HG02852 (cell line): ENCODE measurements around the gene TPD52L2.
"Not testable (repeated sequence)": the region's sequence is repeated elsewhere in the genome, so short reads cannot be mapped to it uniquely, and the experiment has no call there.

ENCODE experiments used
- ATAC-seq: cut with Tn5 transposase; IDR thresholded peaks from one replicate; pipeline ENCODE4 v1.9.1; 2021; ENCODE audit warnings: mild to moderate bottlenecking, moderate library complexity; ENCODE audit not compliant: unreplicated experiment

TPD52L2 gene

DNA sequence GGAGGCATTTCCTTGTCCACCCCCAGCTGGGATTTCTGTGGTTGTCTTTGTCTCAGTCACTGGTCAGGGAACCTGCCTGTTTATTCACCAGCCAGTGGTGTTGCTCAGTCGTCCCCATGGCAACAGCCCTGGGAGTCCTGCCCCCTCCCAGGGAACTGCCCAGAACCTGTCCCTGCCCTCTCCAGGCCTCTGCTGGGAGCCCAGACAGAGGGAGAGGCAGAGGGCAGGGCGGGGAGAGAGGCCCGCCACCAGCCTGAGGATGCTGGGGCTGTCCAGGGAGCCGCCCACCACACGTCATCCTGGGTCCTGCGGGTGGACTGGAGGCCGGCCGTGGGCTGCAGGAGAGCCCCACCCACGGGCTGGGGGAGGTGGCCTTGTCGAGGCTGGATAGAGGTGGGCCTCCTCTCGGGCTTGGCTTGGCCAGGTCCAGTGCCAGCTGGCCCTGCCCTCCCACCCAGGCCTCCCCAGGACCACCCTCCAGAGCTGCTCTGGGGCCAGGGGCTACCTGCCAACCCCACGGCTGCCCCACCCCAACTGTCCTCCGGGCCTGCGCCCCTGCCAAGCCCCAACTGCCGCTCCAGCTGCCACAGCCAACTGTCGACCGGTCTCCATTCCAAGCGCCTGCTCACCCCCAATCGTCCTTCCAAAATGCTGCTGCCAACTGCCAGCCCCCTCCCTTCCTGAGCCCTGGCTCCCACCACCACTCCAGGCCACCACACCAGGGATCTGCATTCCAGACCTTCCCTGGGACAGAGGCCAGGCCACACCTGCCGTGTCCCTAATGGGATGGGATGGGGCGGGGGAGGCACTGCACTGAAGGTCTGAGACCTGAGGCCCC, 29.8 kb upstream of the TPD52L2 start:
- ATAC-seq: no peak

DNA sequence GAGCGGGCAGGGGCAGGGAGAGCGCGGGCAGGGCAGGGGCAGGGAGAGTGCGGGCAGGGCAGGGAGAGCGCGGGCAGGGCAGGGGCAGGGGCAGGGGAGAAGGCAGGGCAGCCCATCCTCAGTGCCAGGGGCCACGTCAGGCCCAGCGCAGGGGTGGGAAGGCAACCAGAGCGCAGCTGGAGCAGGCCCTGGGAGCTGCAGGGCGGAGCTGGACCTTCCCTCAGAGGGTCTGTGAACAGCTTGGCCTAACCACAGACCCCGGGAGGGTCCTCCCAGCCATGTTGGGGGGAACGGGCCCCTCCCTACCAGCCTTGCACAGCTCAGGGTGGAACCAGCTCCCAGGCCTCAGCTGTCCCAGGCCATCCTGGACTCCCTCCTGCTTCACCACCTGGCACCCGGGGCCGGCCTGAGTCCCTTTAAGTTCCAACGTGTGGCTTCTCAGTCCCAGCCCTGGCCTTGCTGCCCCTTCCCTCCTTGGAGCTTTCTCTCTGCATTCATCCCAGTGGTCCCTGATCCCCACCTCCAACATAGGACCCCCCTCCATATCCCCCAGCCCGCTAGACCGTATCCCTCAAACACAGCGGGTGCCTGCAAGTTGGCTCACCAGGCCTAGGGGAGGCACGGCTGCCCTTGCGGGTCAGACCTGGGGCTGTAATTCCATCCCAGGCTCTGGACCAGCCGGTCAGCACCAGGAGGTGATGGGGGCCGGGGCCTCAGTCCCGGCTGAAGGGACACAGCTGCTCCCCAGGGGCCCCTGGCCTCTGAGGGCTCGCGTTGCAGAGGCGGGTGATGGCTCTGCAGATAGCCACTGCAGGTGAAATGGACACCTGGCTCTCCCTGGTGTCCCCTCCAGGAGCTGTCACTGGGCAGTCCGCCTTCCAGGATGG, 28.4 kb upstream of the TPD52L2 start:
- ATAC-seq: no peak

DNA sequence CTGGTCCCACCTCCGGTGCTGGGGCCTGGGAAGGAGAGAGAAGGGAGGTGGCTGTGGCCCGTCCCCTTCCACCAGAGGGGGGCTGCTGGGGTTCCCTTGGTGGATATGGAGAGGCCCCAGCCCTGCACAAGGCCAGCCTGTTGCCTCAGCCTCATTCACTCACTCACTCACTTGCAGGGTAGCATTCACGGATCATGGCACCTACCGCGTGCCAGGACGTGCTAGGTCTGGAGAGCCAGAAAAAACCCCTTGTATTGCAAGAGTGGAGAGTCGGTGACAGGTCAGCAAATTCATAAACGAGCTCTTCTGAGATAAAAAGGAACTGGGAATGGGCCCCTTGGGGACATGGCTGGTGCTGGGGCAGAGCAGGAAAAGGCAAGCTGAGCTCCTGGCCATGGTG, 27.6 kb upstream of the TPD52L2 start:
- no peak for ATAC-seq

DNA sequence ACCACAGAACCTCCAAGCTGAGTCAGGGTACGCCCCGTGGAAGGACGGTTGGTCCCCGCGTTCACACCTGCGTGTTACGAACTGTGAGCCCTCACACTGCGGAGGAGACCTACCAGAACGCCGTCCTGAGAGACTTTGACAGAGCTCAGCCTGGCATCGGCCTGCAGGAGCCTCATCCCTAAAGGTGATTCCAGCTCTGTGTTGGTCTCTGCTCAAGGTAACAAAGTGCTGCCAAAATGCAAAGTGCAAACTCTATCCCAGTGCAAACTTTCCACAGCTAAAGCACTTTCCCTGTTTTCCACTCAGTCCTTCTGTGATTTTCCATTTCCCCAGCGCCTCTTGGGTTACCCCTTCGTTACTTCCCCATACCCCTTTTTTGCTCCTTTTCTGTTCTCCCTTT, 25.4 kb upstream of the TPD52L2 start:
- ATAC-seq: no peak

DNA sequence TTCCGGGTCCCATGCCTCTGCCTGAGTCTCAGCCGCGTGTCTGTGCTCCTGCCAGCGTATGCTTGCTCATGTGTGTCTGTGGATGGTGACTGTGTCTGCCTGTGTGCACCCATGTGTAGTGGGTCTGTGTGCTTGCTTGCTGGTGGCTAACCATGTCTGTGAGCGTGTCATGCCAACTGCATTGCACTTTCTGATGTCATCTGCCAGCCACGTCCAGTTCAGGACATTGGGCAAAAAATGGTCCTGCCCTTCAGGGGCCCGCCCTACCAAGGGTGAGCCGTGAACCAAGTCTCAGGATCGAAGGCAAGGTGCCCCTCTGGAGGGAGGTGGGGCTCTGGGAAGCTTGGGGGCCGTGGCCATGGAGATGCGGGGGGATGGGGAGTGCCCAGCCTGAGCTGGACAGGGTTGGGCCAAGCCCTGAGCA, 24.7 kb upstream of the TPD52L2 start:
- ATAC-seq: no peak

DNA sequence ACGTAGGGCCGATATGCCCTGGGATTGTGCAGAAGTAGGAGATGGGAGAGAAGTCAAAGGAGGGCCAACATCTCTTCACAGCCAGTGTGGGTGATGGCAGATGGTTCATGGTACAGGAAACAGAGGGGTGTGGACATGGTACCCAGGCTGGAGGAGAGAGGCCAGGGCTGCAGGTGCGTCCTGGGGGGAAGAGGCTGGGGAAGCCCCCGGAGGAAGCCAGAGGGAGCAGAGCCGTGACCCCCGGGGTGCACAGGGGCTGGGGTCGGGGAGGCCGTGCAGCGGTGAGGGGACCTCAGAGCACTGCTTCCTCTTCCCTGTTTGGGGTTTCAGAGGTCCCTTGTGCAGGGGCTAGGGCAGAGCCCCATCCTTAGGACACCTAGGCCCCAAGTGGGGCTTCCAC, 22.8 kb upstream of the TPD52L2 start:
- ATAC-seq: no peak

DNA sequence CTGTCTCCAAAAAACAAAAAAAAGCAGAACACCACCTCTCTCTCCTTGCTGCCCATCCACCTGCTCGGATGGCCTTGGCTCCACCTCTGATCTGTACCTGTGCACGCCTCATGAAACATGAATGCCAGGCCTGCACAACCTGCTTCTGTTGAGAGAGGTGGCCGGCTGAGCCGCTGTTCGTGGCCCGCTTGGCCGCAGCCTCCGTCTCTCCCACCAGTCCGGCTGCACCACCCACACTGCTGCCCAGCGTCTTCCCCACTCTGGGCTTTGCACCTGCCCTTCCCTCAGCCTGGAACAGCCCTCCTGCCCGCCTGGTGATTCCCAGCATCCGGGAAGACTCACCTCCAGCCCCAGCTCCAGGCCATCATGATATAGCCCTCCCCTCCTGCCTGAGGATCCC, 21.8 kb upstream of the TPD52L2 start:
- no peak for ATAC-seq

DNA sequence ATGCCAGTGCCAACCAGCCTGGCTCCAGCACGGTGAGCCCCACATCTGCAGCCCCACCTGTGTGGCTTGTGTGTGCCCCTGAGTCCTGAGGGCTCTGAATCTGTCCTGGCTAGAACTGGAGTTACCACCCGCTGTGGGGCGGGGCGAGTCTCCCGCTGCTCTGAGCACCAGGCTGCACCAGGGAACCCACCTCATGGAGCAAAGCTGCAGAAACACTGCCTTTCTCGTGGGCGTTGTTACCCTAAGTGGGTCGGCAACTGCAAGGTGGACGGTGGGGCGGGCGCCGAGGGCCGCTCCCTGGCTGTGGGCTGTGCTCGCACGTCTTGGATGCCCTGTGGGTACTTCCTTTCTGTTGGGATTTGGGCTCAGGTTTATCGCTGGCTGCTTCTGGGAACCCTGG, 21.3 kb upstream of the TPD52L2 start:
- ATAC-seq: no peak

DNA sequence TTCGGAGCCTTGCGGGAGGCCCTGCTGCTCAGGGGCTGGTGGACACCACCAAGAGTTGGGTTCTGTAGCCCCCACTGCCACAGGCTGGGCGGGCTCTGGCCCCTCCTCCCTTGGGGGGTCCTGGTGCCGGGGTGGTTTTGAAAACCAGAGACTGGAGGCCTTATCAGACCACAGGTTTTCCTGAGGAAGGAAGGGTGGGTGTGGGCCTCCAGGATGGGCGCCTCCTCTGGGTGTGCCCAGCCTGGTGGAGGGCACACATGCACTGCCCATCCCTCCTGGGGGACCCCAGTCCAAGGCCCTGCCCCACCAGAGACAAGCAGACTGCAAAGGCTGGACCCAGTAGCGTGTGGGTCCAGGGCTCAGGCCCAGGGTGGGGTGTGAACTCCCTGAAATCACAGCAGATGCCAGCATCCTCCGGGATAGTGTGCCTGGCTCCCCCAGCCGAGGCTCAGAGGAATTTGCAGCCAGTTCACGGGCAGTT, 20.5 kb upstream of the TPD52L2 start:
- no peak for ATAC-seq

DNA sequence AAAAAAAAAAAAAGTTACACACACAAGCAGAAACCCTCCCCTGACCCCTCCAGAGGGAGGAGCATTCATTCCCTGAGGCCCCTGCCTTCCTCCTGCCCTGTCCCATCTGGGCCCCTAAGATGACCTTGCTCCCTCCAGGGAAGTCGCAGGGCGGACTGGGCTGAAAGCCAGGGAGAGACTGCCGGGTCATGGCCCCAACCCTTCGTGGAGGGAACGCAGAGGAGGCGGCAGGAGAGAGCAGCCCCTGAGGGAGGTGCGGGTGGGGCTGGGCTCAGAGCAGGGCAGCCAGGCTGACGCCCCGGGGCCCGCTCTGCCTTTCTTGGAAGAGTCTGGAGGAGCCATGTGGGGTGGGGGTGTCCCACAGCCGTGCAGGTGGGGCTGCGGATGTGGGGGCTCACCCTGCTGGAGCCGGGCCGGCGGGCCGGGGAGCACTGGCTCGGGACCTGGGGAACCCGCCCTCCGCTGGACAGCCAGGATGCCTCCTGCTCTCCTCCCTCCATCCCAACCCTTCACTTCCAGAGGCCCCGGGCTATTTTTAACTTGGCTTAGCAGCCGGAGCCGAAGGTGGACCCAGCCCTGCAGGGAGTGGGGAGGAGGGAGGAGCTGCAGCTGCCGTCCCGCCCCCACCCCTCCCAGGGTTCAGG, 18.8 kb upstream of the TPD52L2 start:
- no peak for ATAC-seq

DNA sequence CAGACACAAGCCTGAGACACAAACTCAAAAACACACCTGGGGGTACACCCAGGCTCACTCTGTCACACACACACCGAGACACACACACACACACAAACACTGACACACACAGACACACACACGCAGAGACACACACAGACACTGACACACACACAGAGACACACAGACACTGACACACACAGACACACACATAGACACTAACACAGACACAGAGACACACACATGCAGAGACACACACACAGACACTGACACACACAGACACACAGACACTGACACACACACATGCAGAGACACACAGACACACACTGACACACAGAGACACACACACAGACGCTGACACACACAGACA, 18.2 kb upstream of the TPD52L2 start:
- no peak for ATAC-seq

DNA sequence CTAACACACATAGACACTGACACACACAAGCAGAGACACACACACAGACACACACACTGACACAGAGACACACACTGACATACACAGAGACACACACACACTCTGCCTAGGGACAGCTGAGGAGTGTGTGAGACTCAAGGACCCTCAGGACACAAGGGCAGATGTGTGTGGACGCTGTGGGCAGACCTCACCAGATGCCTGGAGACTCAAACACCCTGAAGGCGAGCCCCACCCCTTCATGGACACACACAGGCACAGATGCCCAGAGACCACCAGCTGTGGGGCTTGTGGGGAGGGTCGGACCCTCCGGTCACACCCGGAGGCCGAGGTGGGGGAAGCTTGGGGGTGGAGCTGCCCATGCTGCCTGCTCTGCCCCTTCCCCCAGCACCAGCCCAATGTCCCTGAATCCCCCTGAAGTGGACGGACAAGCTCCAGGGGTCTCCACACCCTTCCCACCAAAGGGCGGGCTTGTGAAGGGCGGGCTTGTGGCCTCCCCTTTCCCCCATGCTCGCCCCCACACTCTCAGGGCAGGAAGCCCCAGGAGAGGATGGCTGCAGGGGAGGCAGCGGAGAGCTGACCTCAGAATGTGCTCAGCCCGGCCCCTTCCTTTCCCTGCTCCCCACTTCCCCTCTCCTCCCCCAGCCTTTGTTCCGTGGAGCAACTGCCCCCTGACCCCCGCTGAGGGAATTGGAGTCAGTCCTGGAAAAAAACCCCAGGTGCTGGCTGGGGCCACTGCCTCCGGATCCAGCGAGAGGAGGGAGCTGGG, 17.6 kb upstream of the TPD52L2 start:
- no peak for ATAC-seq

DNA sequence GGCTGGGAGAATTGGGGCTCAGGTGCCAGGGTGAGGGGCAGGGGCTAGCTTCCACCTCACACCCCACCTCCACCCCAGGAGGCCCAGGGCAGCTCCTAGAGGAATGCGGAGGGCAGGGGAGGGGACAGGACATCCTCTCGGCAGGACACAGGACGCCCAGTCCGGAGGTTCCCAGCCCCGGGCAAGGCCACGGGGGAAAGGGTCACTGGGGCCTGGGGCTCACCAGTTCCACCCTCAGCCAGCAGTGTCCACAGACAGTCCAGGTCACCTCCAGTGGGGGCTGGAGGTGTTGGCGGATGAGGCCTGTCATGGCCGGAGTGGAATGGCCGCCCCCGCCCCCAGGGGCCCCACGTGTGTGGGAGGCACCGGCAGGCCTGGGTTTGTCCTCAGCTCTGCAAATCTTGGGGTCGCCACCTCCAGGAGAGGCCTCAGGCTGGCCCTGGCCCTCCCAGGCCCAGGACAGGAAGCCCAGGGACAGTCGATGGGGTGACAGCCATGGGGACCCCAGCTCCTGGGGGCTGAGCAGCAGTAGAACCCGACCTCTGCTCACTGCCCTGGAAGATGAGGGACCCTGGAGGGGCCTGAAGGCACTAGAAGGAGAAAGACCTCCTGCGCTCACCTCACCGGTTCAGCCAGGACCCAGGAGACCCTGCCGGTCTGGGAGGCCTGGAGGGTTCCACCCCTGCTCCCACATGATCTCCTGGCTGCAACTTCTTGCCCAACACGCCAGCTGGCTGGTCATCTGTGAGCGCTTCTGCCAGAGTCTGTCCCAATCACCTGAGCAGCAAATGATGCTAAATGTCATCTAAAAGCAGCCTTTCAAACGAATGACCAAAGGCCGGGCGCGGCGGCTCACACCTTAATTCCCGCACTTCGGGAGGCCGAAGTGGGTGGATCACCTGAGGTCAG, 16.8 kb upstream of the TPD52L2 start:
- ATAC-seq: no peak

DNA sequence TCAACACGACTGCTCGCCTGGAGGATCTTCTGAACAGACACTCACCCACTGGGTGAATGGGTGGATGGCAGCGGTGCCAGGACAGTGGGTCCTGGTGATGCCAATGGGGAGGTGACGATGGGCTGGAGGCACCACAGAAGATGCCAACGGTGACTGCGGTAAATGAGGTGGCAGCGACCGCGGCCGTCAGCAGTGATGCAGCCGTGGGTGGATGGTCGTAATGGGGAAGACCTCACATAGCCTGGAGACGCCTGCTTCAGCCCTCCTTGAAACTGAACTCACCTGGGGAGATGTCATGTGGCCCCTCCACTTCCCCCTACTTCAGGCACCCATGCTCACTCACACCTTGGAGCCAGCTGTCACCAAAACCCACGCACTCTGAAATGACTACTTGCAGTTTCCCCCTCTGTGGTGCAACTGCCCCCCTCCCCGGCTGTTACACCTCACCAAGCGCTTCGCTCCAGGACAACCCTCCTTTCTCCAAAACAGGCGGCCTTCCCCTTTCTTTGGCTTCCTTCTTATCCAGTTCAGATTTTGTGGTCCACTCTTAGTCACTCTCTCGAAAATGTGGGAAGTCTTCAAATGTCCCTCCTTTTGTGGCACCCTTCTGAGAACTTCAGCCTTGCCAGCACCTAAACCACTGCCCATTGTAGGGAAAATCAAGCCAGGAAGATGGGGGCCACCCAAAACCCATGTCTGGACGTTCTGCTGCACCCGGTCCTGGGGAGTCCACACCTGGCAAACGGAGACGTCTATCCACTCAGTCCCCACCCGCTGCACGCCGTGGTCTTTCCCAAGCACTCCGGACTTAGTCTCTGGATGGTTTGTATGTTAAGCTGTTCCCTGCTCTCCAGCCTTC, 14.2 kb upstream of the TPD52L2 start:
- ATAC-seq: peak; percentile 78

DNA sequence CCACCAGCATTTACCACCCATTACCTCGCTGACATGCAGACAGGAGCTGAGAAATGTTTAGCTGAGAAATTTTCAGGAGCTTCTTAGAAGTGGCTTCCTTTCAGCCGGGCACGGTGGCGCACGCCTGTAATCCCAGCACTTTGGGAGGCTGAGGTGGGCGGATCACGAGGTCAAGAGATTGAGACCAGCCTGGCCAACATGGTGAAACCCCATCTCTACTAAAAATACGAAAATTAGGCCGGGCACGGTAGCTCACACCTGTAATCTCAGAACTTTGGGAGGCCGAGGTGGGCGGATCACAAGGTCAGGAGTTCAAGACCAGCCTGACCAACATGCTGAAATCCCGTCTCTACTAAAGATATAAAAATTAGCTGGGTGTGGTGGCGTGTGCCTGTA, 13.5 kb upstream of the TPD52L2 start:
- not testable (repeated sequence) for ATAC-seq

DNA sequence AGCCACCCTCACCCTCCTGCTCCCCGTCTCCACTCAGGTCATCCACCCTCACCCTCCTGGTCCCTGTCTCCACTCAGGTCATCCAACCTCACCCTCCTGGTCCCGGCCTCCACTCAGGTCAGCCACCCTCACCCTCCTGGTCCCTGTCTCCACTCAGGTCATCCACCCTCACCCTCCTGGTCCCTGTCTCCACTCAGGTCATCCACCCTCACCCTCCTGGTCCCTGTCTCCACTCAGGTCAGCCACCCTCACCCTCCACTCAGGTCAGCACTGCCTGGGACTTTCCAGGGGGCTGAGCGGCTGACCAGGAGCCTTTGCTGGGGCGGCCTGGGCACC, 11.4 kb upstream of the TPD52L2 start:
- not testable (repeated sequence) for ATAC-seq

DNA sequence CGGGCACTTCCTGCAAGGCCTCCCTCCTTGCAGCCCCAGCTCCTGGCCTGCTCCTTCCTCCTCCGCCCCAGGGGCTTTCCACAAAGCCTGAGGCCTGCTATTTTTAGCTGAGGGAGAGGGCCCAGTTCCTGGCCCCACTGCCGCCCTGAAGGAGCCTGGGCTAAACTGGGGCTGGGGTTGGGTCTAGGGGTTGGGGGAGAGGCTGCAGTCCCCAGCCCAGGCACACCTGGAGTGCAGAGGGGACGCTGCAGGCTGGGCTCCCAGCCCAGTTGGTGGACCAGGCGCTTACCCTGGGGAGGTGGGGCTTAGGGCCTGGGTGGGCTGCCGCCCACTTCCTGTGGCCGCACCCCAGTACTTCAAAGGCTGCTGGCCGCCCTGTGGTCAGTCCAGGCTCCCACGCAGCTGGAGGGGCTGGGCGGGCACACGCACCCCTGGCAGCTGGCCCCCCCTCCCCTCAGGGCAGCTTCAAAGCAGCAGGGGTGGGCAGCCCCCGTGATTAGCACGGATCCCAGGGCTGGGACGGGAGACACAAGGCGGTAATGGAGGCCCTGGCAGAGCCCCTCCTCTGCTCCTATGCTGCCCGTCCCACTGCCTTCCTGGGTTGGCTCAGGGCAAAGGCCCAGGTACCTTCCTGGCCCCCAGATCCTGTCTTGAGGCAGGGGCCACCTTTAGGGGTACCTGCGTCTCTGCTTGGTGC, 10.9 kb upstream of the TPD52L2 start:
- ATAC-seq: no peak

DNA sequence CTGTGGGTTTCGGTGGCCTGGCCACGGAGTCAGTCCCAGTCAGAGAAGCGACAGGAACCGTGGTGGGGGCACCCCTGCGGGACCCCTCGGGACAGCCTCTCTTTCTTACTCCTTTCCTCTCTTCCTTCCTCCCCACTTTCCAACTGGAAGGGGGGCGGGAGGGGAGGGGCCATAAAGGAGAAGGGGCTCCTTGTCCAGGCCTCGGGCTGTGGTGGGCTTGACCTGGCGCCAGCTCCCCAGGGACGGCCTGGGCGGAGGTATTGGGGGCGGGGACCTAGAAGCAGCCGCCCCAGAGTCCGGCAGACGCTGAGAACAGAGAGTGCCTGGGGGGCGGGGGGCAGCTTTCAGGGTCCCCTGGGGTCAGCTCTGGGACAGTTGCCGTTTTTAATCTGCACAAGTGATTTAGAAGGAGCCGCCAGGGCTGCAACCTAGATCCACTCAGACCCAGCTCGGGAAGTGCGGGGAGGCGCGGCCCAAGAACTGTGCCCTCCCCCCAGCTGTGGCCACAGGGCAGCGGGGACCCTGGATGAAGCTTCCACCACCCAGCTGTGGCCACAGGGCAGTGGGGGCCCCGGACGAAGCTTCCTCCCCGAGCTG, 10.2 kb upstream of the TPD52L2 start:
- ATAC-seq: no peak
